LNCaP clone FGC (cell line): Measurements from ENCODE around the gene C11orf86.

Experiments used
- DNase-seq: peaks from one replicate; pipeline ENCODE4 v3.0.0-alpha.2; 2011; ENCODE audit warnings: low read depth
- H3K4me3 ChIP-seq: 2 replicates; pipeline ENCODE4 v1.5.1; 2011; ENCODE audit warnings: mild to moderate bottlenecking, low read depth, low read length, control low read depth
- TF ChIP-seq, protein P1 (sequence below): IDR thresholded peaks from 2 replicates; pipeline ENCODE4 v1.5.1; 2012; ENCODE audit warnings: mild to moderate bottlenecking; ENCODE audit not compliant: control insufficient read depth, insufficient read depth; ENCODE audit errors: extremely low read depth

C11orf86 gene, protein sequence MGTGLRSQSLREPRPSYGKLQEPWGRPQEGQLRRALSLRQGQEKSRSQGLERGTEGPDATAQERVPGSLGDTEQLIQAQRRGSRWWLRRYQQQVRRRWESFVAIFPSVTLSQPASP

DNA sequence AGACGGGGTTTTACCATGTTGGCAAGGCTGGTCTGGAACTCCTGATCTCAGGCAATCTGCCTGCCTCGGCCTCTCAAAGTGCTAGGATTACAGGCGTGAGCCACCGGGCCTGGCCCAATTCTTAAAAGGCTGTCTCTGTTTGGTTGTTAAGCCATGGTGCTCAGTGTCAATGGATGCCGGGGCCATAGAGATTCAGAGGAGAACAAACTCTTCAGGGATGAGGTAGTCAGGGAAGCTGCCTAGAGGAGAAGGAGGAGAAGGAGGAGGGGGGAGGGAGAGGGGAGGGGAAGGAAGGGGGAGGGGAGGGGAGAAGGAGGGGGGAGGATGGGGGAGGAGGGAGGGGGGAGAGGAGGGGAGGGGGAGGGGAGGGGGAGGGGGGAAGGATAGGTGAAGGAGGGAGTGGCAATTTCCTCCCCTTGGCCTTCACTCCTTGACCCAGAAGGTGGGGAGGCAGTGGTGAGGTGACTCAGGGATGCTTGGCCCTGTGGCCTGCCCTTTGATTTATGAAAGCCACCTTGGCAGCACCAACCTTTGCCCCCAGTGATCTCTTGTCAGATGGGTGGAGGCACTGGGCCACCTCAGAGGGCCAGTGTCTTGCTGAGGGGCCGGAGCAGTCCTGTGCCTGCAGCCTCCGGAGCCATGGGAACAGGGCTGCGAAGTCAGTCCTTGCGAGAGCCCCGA is at the start of gene C11orf86:
TSS of gene C11orf86 (plus strand) at position 581 of the 681 bp plus-strand sequence. CDS start at position 640, 59 bp downstream.
- DNase-seq: no peak
- TF ChIP-seq, protein P1, sequence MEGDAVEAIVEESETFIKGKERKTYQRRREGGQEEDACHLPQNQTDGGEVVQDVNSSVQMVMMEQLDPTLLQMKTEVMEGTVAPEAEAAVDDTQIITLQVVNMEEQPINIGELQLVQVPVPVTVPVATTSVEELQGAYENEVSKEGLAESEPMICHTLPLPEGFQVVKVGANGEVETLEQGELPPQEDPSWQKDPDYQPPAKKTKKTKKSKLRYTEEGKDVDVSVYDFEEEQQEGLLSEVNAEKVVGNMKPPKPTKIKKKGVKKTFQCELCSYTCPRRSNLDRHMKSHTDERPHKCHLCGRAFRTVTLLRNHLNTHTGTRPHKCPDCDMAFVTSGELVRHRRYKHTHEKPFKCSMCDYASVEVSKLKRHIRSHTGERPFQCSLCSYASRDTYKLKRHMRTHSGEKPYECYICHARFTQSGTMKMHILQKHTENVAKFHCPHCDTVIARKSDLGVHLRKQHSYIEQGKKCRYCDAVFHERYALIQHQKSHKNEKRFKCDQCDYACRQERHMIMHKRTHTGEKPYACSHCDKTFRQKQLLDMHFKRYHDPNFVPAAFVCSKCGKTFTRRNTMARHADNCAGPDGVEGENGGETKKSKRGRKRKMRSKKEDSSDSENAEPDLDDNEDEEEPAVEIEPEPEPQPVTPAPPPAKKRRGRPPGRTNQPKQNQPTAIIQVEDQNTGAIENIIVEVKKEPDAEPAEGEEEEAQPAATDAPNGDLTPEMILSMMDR: no peak
- no peak within 1 kb of the TSS for H3K4me3 ChIP-seq

DNA sequence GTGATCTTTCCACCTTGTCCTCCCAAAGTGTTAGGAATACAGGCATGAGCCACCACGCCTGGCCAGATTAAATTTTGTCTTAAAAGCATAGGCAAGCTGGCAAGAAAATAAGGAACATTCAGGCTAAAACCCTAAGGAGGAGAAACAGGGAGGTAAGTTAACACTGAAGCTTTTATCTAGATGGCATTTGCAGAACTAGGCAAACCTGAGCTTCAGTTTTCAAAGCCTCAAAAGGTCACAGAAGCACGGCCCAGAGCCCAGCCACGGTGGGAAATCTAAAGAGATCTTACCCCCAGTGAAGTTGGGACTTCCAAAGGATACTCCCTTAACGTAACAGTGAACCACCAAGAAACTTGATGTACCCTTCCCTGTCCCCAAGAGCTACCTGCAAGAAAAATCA is 45.4 kb upstream of the C11orf86 start:
- TF ChIP-seq, protein P1: no peak
- no peak overlapping the region for H3K4me3 ChIP-seq
- DNase-seq: no peak

DNA sequence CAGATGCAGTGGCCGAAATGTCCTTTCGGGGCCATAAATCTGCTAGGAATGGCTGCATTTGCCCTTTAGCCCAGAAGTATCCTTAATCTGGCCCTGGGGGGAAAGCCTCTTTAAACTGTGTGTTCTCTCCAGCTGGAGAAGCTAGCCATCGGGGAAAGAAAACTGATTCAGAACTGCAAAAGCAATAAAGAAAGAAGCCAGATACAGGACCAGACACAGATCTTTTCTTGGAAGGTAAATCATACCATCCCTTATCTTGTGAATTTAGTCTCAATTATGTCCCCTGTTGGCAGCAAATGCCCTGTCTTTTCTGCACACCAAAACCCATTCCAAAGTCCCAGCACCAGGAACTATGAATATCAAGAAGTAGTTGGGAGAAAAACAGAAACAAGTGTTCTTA is 42.6 kb upstream of the C11orf86 start:
- no peak overlapping the region for H3K4me3 ChIP-seq
- DNase-seq: no peak
- TF ChIP-seq, protein P1: no peak

DNA sequence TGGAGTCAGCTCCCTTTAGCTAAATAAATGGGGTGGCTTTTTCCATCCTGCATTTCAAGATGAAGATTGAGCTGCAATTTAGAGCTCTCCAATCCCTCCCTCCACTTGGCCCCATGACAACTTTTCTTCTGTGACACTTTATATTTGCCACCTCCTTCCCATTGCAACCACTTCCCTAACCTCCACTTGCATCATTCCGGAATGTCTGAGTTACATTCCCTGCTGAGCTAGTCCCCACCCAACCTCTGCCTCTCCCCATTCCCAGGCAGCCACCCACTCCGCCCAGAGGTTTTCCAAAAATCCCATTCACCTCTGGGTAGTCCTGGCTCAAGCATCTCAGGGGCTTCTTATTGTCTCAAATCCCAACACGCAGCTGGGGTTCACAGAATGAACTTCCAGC is 41.6 kb upstream of the C11orf86 start:
- TF ChIP-seq, protein P1: no peak
- no peak overlapping the region for H3K4me3 ChIP-seq
- no peak for DNase-seq

DNA sequence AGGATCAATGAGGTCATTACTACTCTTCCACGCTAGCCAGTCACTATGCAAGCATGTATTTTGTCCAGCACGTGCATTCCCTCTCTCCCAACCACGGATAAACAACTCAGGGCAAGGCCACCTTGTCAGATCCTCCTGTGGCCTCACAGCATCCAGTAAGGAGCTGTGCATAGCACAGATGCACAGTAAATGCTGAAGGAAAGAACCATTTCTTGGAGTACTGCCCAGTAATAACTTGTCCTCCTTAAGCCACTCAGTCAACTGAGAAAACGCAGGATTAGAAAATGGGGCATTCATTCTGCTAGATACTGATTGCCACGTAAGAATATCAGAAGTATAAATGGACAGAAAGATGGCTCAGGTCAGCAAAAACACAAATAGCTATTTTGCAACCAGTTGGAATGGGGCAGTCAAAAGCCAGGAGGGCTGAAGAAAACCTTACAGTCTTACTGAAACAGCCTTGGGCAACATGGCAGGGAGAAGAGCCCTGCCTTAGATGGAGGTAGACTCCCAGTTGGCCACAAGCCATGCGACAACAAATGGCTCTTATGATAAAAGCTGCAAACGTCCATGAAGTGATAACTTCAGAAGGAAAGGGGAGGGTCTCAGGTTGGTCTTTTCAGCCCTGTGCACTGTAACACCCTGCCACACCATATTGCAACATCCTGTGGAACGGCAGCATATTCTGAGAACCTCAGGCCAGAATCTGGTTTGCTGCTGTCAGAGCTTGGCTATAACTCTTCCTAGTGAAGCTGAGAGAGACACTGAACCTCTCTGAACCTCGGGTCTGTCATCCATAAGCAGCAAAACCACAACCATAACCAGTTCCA is 39.9 kb upstream of the C11orf86 start:
- no peak overlapping the region for H3K4me3 ChIP-seq
- DNase-seq: no peak
- TF ChIP-seq, protein P1: no peak

DNA sequence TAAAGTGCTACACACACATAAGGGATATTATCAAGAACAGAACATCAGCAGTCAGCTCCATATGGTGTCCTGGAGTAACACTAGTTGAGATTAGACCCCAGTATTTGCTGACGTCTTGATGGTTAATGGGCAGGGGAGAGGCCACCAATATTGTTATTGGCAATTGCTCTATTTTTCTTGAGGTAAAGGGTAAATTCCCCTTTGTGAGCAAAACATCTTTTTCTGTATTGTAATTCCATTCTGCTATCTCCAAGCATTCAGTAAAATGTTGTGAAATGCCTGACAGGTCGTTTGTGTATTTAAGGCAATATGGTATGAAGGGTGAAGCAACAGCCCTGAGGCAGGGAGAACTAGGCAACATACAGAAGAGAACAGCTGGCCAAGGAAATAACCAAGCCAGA is 38.8 kb upstream of the C11orf86 start:
- no peak for DNase-seq
- H3K4me3 ChIP-seq: no peak overlapping the region
- TF ChIP-seq, protein P1: no peak
